Measurements from ENCODE around the gene SH3RF1. TPM values are rescaled to one million over a fixed set of nuclear protein-coding genes. Genes with fewer than 3 reads are reported as not detected.

The SH3RF1 gene
- total RNA-seq, 1 donor from 2014 or later = 18.6 TPM

DNA sequence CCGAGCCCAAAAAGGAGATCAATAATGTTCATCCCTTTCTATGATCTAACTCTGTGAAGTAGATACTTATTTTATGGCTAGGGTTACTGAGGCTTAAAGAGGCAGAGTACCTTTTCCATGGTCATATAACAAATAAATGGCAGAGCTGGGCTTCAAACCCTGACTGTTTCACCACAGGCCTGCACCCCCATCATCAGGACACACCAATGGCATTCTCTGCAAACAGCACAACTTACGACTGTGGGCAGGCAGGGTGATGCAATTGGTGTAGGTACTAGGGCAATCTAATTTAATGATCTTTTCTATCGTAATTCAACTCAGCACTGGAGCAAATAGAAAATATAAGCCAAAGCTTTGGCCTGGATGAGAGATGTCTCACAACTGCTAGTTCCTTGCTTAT lies 141.9 kb downstream of the SH3RF1 start:
- Mint-ChIP-seq H3K36me3 (ENCODE audit: low read depth) (peaks cover 15% of the 10 kb centered on the region), H3K27me3 (ENCODE audit: low read depth) (no peaks in the 10 kb centered on the region), H3K4me1 (peaks cover 16% of the 10 kb centered on the region), H3K9me3 (no peaks in the 10 kb centered on the region), H3K27ac (ENCODE audit: unreplicated experiment) (no peak overlapping the region), H3K4me3 (no peak overlapping the region)
- no peak for DNase-seq (ENCODE audit: low read depth, low spot score)
- TF ChIP-seq, protein P1, sequence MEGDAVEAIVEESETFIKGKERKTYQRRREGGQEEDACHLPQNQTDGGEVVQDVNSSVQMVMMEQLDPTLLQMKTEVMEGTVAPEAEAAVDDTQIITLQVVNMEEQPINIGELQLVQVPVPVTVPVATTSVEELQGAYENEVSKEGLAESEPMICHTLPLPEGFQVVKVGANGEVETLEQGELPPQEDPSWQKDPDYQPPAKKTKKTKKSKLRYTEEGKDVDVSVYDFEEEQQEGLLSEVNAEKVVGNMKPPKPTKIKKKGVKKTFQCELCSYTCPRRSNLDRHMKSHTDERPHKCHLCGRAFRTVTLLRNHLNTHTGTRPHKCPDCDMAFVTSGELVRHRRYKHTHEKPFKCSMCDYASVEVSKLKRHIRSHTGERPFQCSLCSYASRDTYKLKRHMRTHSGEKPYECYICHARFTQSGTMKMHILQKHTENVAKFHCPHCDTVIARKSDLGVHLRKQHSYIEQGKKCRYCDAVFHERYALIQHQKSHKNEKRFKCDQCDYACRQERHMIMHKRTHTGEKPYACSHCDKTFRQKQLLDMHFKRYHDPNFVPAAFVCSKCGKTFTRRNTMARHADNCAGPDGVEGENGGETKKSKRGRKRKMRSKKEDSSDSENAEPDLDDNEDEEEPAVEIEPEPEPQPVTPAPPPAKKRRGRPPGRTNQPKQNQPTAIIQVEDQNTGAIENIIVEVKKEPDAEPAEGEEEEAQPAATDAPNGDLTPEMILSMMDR (conservative IDR thresholded peaks at IDR 0.05) = no peak

DNA sequence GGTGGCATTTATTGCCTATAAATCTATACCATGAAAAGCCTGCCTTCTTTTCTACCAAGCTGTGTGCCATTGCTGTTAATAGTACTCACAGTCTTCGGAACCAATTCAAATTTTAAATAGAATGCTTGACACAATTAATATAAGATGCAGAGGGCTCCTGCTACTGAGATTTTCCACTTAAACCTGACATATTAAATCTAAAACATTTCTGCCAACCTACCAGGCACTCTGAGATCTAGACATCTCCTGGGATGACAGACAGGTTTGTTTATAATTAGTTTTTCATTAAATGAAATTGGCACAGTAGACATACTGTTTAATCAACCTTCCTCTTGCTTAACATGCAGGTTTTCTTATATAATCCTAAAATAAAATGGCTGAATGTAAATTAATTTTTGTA lies 143.4 kb downstream of the SH3RF1 start:
- Mint-ChIP-seq H3K9me3 (no peaks in the 10 kb centered on the region), H3K4me1 (peaks cover 14% of the 10 kb centered on the region), H3K36me3 (ENCODE audit: low read depth) (peaks cover 17% of the 10 kb centered on the region), H3K27me3 (ENCODE audit: low read depth) (no peaks in the 10 kb centered on the region), H3K27ac (ENCODE audit: unreplicated experiment) (no peak overlapping the region), H3K4me3 (no peak overlapping the region)
- DNase-seq (ENCODE audit: low read depth, low spot score) = no peak
- TF ChIP-seq, protein P1 (conservative IDR thresholded peaks at IDR 0.05) = no peak

DNA sequence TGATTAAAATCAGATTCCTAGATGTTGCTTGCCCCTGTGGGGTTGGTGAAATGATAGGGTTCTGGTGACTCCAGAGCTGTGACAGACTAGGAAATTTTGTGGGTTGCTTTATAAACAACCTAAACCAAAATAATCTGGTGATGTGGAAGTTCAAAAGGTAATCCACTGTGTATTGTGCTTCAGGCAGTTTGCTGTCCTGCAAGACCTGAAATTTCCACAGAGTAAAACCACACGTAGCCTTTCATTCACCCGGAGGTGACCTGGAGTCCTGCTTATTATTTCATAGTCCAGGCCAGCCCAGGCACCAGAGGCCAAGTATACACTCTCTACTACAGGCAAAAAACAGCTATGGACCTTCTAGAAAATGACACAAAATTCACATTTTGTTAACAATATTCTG lies 146.1 kb downstream of the SH3RF1 start:
- H3K36me3 Mint-ChIP-seq (ENCODE audit: low read depth) = peaks cover 9% of the 10 kb centered on the region
- H3K27me3 Mint-ChIP-seq (ENCODE audit: low read depth) = no peaks in the 10 kb centered on the region
- no peak for DNase-seq (ENCODE audit: low read depth, low spot score)
- peaks cover 19% of the 10 kb centered on the region for H3K4me1 Mint-ChIP-seq
- no peak overlapping the region for H3K4me3 Mint-ChIP-seq
- no peaks in the 10 kb centered on the region for H3K9me3 Mint-ChIP-seq
- H3K27ac Mint-ChIP-seq (ENCODE audit: unreplicated experiment) = no peak overlapping the region
- TF ChIP-seq, protein P1 (conservative IDR thresholded peaks at IDR 0.05) = no peak

DNA sequence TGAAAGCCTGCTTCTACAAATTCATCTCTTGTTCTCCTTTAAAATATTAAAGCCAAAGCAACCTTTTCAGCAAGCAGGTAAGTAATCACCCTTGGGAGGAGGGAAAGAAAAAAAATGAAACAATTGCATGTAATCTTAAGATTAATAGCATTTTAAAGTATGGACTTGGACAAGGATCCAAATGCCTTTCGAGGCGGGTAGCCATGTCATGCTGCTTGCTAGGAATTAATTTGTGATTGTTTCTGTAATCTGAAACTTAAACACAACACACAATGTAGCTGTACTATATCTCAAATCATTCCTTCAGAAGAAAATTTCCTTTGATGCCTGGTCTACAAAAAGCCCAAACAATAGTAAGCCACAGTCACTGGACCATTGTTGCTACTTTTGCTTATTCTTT lies 148.3 kb downstream of the SH3RF1 start:
- TF ChIP-seq, protein P1 (conservative IDR thresholded peaks at IDR 0.05) = no peak
- Mint-ChIP-seq H3K4me1 (peaks cover 19% of the 10 kb centered on the region), H3K9me3 (no peaks in the 10 kb centered on the region), H3K4me3 (no peak overlapping the region), H3K36me3 (ENCODE audit: low read depth) (peaks cover 11% of the 10 kb centered on the region), H3K27me3 (ENCODE audit: low read depth) (no peaks in the 10 kb centered on the region), H3K27ac (ENCODE audit: unreplicated experiment) (peak overlapping the region; percentile 70)
- DNase-seq (ENCODE audit: low read depth, low spot score) = no peak

DNA sequence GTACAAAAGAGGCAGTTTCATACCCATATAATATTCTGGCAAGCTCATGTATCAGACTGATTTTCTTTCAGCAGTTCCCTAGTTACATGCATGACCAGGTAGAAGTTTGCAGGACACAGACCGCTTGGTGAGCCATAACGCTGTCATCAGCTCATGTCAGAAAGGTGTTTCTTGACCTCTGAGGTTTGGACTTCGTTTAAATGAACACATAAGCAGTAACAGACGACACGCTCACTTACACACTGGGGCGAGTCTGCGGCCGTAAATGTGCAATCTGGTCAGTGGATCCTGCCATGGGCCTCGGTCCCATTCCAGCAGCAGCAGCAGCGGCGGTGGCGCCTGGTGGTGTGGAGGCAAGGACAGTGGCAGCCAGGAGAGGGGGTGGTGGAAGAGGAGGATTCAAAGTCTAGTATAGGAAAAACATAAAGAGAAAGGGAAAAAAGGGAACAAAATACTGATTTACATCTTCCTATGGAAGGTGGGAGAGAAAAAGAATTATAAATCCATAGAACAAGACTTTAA lies 148.8 kb downstream of the SH3RF1 start:
- Mint-ChIP-seq H3K36me3 (ENCODE audit: low read depth) (peaks cover 12% of the 10 kb centered on the region), H3K4me3 (no peak overlapping the region), H3K27ac (ENCODE audit: unreplicated experiment) (no peak overlapping the region), H3K27me3 (ENCODE audit: low read depth) (no peaks in the 10 kb centered on the region), H3K4me1 (peaks cover 19% of the 10 kb centered on the region), H3K9me3 (no peaks in the 10 kb centered on the region)
- DNase-seq (ENCODE audit: low read depth, low spot score) = no peak
- TF ChIP-seq, protein P1 (conservative IDR thresholded peaks at IDR 0.05) = no peak
